ENCODE measurements around the gene CHI3L1.

DNA sequence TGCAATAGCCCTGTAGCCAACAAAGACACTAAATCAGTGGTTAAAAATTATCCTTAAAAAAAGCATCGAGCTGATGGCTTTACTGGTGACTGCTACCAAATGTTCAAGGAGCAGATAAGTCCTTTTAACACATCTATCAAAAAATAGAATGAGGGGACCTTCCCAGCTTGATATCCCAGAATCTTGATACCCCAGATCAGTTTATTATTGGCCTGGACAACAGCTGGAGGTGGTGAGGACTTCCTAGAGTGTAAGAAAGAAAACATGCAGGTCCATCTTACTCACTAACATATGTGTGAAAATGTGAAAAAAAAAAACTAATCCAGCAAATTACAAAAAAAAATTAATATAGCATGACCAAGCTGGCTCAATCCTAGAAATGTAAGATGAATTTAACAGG, 21.7 kb upstream of the CHI3L1 start:
- TF ChIP-seq EP300 (IDR thresholded peaks at IDR 0.05; ENCODE audit: low read depth) (no peak), CTCF (IDR thresholded peaks at IDR 0.05) (no peak), POLR2AphosphoS5 (IDR thresholded peaks at IDR 0.05) (no peak), POLR2A (IDR thresholded peaks at IDR 0.05) (no peak)

Data from transverse colon (tissue), 4 donors.